ENCODE measurements around the gene ACAP2.
A peak's percentile ranks its signal among the peaks of the same experiment; 100 is the strongest.

ACAP2 gene

GRCh38 chr3:195394700-195395099 lies 48.1 kb downstream of the ACAP2 start:
- Histone ChIP-seq H3K36me3 (ENCODE audit: low read depth) (no peaks in the 10 kb centered on the region), H3K4me3 (ENCODE audit: severe bottlenecking) (no peak overlapping the region), H3K27me3 (ENCODE audit: insufficient read depth, poor library complexity, severe bottlenecking) (no peaks in the 10 kb centered on the region), H3K9me3 (ENCODE audit: severe bottlenecking) (no peaks in the 10 kb centered on the region), H3K4me1 (ENCODE audit: insufficient read depth, poor library complexity, severe bottlenecking) (peaks cover 4% of the 10 kb centered on the region), H3K27ac (ENCODE audit: poor library complexity, severe bottlenecking) (no peak overlapping the region)
- TF ChIP-seq CTCF (IDR thresholded peaks at IDR 0.05; ENCODE audit: poor library complexity, severe bottlenecking): no peak
- DNase-seq (ENCODE audit: low spot score): no peak
- no peak for ATAC-seq (ENCODE audit: low read depth)

- ATAC-seq (ENCODE audit: low read depth): no peak
- H3K27ac ChIP-seq (ENCODE audit: poor library complexity, severe bottlenecking): no peak overlapping the region
- no peak for DNase-seq (ENCODE audit: low spot score)
- no peaks in the 10 kb centered on the region for H3K36me3 ChIP-seq (ENCODE audit: low read depth)
- no peak for TF ChIP-seq CTCF (IDR thresholded peaks at IDR 0.05; ENCODE audit: poor library complexity, severe bottlenecking)
- no peaks in the 10 kb centered on the region for H3K27me3 ChIP-seq (ENCODE audit: insufficient read depth, poor library complexity, severe bottlenecking)
- H3K9me3 ChIP-seq (ENCODE audit: severe bottlenecking): no peaks in the 10 kb centered on the region
- no peak overlapping the region for H3K4me3 ChIP-seq (ENCODE audit: severe bottlenecking)
- peaks cover 4% of the 10 kb centered on the region for H3K4me1 ChIP-seq (ENCODE audit: insufficient read depth, poor library complexity, severe bottlenecking)
Observed at GRCh38 chr3:195394024-195394423, 48.8 kb downstream of the ACAP2 start.

- Histone ChIP-seq H3K9me3 (ENCODE audit: severe bottlenecking) (no peaks in the 10 kb centered on the region), H3K27ac (ENCODE audit: poor library complexity, severe bottlenecking) (no peak overlapping the region), H3K4me3 (ENCODE audit: severe bottlenecking) (no peak overlapping the region), H3K4me1 (ENCODE audit: insufficient read depth, poor library complexity, severe bottlenecking) (peaks cover 4% of the 10 kb centered on the region), H3K27me3 (ENCODE audit: insufficient read depth, poor library complexity, severe bottlenecking) (no peaks in the 10 kb centered on the region), H3K36me3 (ENCODE audit: low read depth) (peaks cover 4% of the 10 kb centered on the region; the same call in 1 of the 2 replicates)
- ATAC-seq (ENCODE audit: low read depth) (no peak), DNase-seq (ENCODE audit: low spot score) (no peak)
- TF ChIP-seq CTCF (IDR thresholded peaks at IDR 0.05; ENCODE audit: poor library complexity, severe bottlenecking): no peak
Observed at GRCh38 chr3:195388380-195388779, 54.4 kb downstream of the ACAP2 start.

- no peak for ATAC-seq (ENCODE audit: low read depth)
- Histone ChIP-seq H3K4me1 (ENCODE audit: insufficient read depth, poor library complexity, severe bottlenecking) (peaks cover 4% of the 10 kb centered on the region), H3K27me3 (ENCODE audit: insufficient read depth, poor library complexity, severe bottlenecking) (no peaks in the 10 kb centered on the region), H3K27ac (ENCODE audit: poor library complexity, severe bottlenecking) (no peak overlapping the region), H3K36me3 (ENCODE audit: low read depth) (peaks cover 4% of the 10 kb centered on the region; the same call in 1 of the 2 replicates), H3K4me3 (ENCODE audit: severe bottlenecking) (no peak overlapping the region), H3K9me3 (ENCODE audit: severe bottlenecking) (no peaks in the 10 kb centered on the region)
- DNase-seq (ENCODE audit: low spot score): no peak
- TF ChIP-seq CTCF (IDR thresholded peaks at IDR 0.05; ENCODE audit: poor library complexity, severe bottlenecking): no peak
Observed at GRCh38 chr3:195386739-195387138, 56.1 kb downstream of the ACAP2 start.

- Histone ChIP-seq H3K27me3 (ENCODE audit: insufficient read depth, poor library complexity, severe bottlenecking) (no peaks in the 10 kb centered on the region), H3K36me3 (ENCODE audit: low read depth) (peaks cover 9% of the 10 kb centered on the region), H3K27ac (ENCODE audit: poor library complexity, severe bottlenecking) (no peak overlapping the region), H3K9me3 (ENCODE audit: severe bottlenecking) (no peaks in the 10 kb centered on the region), H3K4me1 (ENCODE audit: insufficient read depth, poor library complexity, severe bottlenecking) (peaks cover 4% of the 10 kb centered on the region), H3K4me3 (ENCODE audit: severe bottlenecking) (no peak overlapping the region)
- DNase-seq (ENCODE audit: low spot score) (no peak), ATAC-seq (ENCODE audit: low read depth) (peak; percentile 64; the same call in 1 of the 3 replicates)
- no peak for TF ChIP-seq CTCF (IDR thresholded peaks at IDR 0.05; ENCODE audit: poor library complexity, severe bottlenecking)
Observed at GRCh38 chr3:195385526-195385925, 57.3 kb downstream of the ACAP2 start.

Measured in RWPE2 (cell line).